ENCODE measurements around the gene OR6J1. TPM values are rescaled to one million over a fixed set of nuclear protein-coding genes. Genes with fewer than 3 reads are reported as not detected.

The OR6J1 gene
- total RNA-seq, 4 donors from 2014 or later = not detected

DNA sequence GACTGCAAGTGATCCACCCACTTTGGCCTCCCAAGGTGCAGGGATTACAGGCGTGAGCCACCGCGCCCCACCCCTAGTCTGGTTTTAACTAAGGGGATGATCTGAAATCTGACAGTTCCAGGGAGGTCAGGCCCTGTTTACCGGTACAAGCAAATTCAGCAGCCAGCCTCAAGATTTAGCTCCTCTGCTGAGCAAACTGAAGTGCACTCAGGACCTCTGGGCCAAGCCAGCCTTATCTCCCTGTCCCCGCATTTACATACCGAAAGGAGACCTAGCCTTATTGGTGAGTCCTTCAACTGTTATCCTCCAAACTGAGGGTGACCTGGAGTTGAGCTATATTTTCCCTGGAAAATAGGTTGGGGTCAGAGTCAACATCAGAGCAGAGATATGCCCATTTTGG lies 46.9 kb downstream of the OR6J1 start:
- Histone ChIP-seq H3K36me3 (peaks cover 6 to 8% of the 10 kb centered on the region in 2 donors), H3K4me1 (peaks cover 11 to 19% of the 10 kb centered on the region in 2 donors), H3K9me3 (no peaks in the 10 kb centered on the region), H3K27me3 (no peaks in the 10 kb centered on the region), H3K27ac (peak overlapping the region in 1 of 3 donors; percentile 93), H3K4me3 (replicated peaks in 1 of 3) (no peak overlapping the region)
- no peak for DNase-seq
- intact Hi-C loops (cut with DNase I) = no loop called here
- 78 to 85% methylated on average over 6 of the region's 6 CpGs for WGBS, 2 donors
- no peak for TF ChIP-seq POLR2A (IDR thresholded peaks at IDR 0.05)
- TF ChIP-seq, protein P1, sequence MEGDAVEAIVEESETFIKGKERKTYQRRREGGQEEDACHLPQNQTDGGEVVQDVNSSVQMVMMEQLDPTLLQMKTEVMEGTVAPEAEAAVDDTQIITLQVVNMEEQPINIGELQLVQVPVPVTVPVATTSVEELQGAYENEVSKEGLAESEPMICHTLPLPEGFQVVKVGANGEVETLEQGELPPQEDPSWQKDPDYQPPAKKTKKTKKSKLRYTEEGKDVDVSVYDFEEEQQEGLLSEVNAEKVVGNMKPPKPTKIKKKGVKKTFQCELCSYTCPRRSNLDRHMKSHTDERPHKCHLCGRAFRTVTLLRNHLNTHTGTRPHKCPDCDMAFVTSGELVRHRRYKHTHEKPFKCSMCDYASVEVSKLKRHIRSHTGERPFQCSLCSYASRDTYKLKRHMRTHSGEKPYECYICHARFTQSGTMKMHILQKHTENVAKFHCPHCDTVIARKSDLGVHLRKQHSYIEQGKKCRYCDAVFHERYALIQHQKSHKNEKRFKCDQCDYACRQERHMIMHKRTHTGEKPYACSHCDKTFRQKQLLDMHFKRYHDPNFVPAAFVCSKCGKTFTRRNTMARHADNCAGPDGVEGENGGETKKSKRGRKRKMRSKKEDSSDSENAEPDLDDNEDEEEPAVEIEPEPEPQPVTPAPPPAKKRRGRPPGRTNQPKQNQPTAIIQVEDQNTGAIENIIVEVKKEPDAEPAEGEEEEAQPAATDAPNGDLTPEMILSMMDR (IDR thresholded peaks at IDR 0.05) = no peak

DNA sequence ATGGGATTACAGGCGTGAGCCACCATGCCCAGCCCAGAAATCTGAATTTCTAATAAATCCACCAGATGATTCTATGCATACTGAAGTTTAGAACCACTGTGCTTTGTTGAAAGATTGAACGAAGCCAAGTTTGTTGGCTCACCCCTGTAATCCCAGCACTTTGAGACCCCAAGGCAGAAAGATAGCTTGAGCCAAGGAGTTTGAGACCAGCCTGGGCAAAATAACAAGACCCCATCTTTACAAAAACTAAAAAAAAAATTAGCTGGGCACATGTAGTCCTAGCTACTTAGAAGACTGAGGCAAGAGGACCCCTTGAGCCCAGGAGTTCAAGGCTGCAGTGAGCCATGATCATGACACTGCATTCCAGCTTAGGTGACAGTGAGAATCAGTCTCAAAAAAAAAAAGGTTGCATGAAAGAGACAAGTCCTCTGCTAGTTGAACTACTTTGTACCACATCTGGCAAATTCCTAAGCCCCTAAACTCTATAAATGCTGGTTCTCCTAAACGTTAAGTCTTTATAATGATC lies 47.7 kb downstream of the OR6J1 start:
- 78 to 84% methylated on average over 3 of the region's 3 CpGs for WGBS, 2 donors
- Histone ChIP-seq H3K4me3 (replicated peaks in 1 of 3) (no peak overlapping the region), H3K27ac (no peak overlapping the region), H3K9me3 (no peaks in the 10 kb centered on the region), H3K27me3 (no peaks in the 10 kb centered on the region), H3K4me1 (peaks cover 11 to 19% of the 10 kb centered on the region in 2 donors), H3K36me3 (no peaks in the 10 kb centered on the region)
- intact Hi-C loops (cut with DNase I) = no loop called here
- DNase-seq = no peak
- no peak for TF ChIP-seq POLR2A (IDR thresholded peaks at IDR 0.05)
- TF ChIP-seq, protein P1 (IDR thresholded peaks at IDR 0.05) = no peak

DNA sequence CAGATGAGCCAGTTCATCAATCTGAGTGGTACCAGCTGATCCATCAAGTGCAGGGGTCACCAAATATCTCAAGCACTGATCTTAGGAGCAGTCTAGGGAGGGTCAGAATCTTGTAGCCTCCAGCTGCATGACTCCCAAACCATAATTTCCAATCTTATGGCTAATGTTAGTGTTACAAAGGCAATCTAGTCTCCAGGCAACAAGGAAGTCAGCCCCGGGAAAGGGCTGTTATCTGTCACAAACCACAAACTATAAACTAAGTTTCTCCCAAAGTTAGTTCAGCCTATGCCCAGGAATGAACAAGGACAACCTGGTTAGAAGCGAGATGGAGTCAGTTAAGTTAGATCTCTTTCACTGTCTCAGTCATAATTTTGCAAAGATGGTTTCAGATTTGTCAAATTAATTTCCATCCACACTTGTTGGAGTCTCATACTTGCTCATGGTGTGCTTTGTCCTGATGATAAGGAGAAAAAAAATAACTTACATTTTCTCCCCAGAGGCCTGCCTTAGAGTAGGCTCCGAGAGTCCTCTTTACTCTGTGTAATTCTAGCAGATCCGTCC lies 49.9 kb downstream of the OR6J1 start:
- WGBS, 2 donors = 58 to 69% methylated on average over 4 of the region's 4 CpGs
- TF ChIP-seq, protein P1 (IDR thresholded peaks at IDR 0.05) = no peak
- no peak for TF ChIP-seq POLR2A (IDR thresholded peaks at IDR 0.05)
- Histone ChIP-seq H3K4me1 (peaks cover 9 to 14% of the 10 kb centered on the region in 2 donors), H3K9me3 (no peaks in the 10 kb centered on the region), H3K4me3 (replicated peaks in 1 of 3) (no peak overlapping the region), H3K36me3 (no peaks in the 10 kb centered on the region), H3K27ac (no peak overlapping the region), H3K27me3 (no peaks in the 10 kb centered on the region)
- DNase-seq = no peak
- intact Hi-C loops (cut with DNase I) = no loop called here

DNA sequence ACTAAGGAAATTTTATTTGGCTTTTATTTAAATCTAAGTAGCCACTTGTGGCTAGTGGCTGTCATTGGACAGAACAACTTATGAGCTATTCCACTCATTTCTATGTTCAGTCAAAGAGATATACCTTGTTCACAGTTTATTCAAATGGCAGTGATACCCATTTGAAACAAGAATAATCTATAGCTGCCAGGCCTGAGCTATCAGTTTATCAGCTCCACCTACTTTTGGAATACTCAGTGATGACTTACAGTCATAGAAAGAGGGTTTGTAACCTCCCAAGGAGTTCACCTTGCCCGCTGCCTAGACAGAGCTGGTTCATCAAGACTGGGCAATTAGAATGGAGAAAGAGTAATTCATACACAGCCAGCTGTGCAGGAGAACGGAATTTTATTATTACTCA lies 50.6 kb downstream of the OR6J1 start:
- H3K27me3 ChIP-seq = no peaks in the 10 kb centered on the region
- intact Hi-C loops (cut with DNase I) = no loop called here
- WGBS, 2 donors = 74 to 83% methylated on average over 2 of the region's 2 CpGs

DNA sequence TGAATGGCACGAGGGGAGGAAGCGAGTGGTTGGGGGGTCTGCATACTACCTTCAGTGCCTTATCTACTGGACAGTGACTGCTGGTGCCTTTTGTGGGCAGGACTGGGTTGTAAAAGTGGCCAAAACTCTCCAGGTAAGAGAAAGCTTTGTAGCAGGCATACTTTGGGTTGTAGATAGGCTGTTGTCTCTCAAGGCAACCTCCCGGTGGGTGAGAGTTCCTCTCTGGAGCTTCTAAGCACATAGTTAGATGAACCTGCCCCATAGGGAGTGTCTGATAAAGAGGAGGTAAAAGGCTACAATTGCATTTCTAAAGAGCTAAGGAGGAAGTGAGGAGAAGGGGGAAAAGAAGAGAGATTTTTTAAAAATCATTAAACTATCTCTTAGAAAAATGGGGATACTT lies 51.0 kb downstream of the OR6J1 start:
- TF ChIP-seq POLR2A (IDR thresholded peaks at IDR 0.05) = no peak
- TF ChIP-seq, protein P1 (IDR thresholded peaks at IDR 0.05) = no peak
- Histone ChIP-seq H3K4me3 (replicated peaks in 1 of 3) (no peak overlapping the region), H3K4me1 (peaks cover 11 to 14% of the 10 kb centered on the region in 2 donors), H3K36me3 (no peaks in the 10 kb centered on the region), H3K27me3 (no peaks in the 10 kb centered on the region), H3K9me3 (no peaks in the 10 kb centered on the region), H3K27ac (no peak overlapping the region)
- WGBS, 2 donors = 44 to 53% methylated on average over 3 of the region's 3 CpGs
- intact Hi-C loops (cut with DNase I) = no loop called here
- no peak for DNase-seq

More for the DNA sequence above, 50.6 kb downstream of the OR6J1 start:
- DNase-seq = no peak
- TF ChIP-seq, protein P1 (IDR thresholded peaks at IDR 0.05) = no peak
- TF ChIP-seq POLR2A (IDR thresholded peaks at IDR 0.05) = no peak
- Histone ChIP-seq H3K9me3 (no peaks in the 10 kb centered on the region), H3K27ac (no peak overlapping the region), H3K4me3 (replicated peaks in 1 of 3) (no peak overlapping the region), H3K4me1 (peaks cover 7 to 13% of the 10 kb centered on the region in 2 donors), H3K36me3 (no peaks in the 10 kb centered on the region)

All from thyroid gland (tissue), 4 donors.